Activated CD4-positive, alpha-beta T cell treated with anti-CD3 and anti-CD28 coated beads, Interleukin-2, amount 10 ng/mL, durations not matched to agents 7 days and 5 days (primary cell): ENCODE data around the gene WNT16. TPM values are rescaled to one million over a fixed set of nuclear protein-coding genes. Genes with fewer than 3 reads are reported as not detected.
"Not testable (repeated sequence)": the region's sequence is repeated elsewhere in the genome, so short reads cannot be mapped to it uniquely, and the experiment has no call there.

ENCODE experiments used
- CTCF ChIA-PET: fragments of 350-600 bp; sonication (Branson Sonifier 250); formaldehyde crosslinking; loops from one replicate; lab custom pipeline; 2021; ENCODE audit warnings: antibody characterized with exemption; lab: Charles Lee
- POLR2A ChIA-PET: fragments of 350-600 bp; sonication (Branson Sonifier 250); formaldehyde crosslinking; loops from one replicate; lab custom pipeline; 2021; ENCODE audit warnings: antibody characterized with exemption; lab: Charles Lee
- DNase-seq: peaks from one replicate; pipeline ENCODE4 v3.0.0-alpha.2; 2020
- H3K27ac Mint-ChIP-seq: one replicate; pipeline ENCODE4 v1.8.0; 2021; ENCODE audit warnings: mild to moderate bottlenecking, moderate library complexity, mixed read lengths
- H3K27me3 Mint-ChIP-seq: one replicate; pipeline ENCODE4 v1.8.0; 2021; ENCODE audit warnings: mixed read lengths
- H3K36me3 Mint-ChIP-seq: one replicate; pipeline ENCODE4 v1.8.0; 2021; ENCODE audit warnings: low read depth, mixed read lengths
- H3K4me1 Mint-ChIP-seq: one replicate; pipeline ENCODE4 v1.8.0; 2021; ENCODE audit warnings: mixed read lengths
- H3K4me3 Mint-ChIP-seq: one replicate; pipeline ENCODE4 v1.8.0; 2021; ENCODE audit warnings: mild to moderate bottlenecking, moderate library complexity, mixed read lengths
- H3K9me3 Mint-ChIP-seq: one replicate; pipeline ENCODE4 v1.8.0; 2021; ENCODE audit warnings: mixed read lengths
- total RNA-seq, 2 experiments: library from RNA; stranded (reverse); gene quantifications; one replicate each; pipeline ENCODE4 v1.2.3, GENCODE V29; 2021

WNT16 gene
- not detected for total RNA-seq

- no peak within 1 kb of the TSS for H3K27ac Mint-ChIP-seq
- ChIA-PET CTCF (no interaction called here), POLR2A (no interaction called here)
- peak within 1 kb of the TSS; percentile 34 for H3K4me3 Mint-ChIP-seq
- no peak for DNase-seq
- H3K9me3 Mint-ChIP-seq = no peaks in the 10 kb centered on the region
- H3K36me3 Mint-ChIP-seq = no peaks in the 10 kb centered on the region
- peaks cover 14% of the 10 kb centered on the region for H3K4me1 Mint-ChIP-seq
- peaks cover 58% of the 10 kb centered on the region for H3K27me3 Mint-ChIP-seq
Measured at GRCh38 chr7:121328508-121329190, at the start of gene WNT16. Gene WNT16 (plus strand): TSS chr7:121329000. CDS start chr7:121329293, 293 bp downstream.

GRCh38 chr7:121279060-121279620 is 49.7 kb upstream of the WNT16 start:
- Mint-ChIP-seq H3K36me3 (no peaks in the 10 kb centered on the region), H3K9me3 (peaks cover 2% of the 10 kb centered on the region), H3K4me1 (peaks cover 10% of the 10 kb centered on the region), H3K4me3 (no peak overlapping the region), H3K27ac (no peak overlapping the region), H3K27me3 (peaks cover 6% of the 10 kb centered on the region)
- ChIA-PET POLR2A (no interaction called here), CTCF (no interaction called here)
- no peak for DNase-seq

- Mint-ChIP-seq H3K4me1 (peaks cover 10% of the 10 kb centered on the region), H3K36me3 (no peaks in the 10 kb centered on the region), H3K27ac (no peak overlapping the region), H3K27me3 (peaks cover 6% of the 10 kb centered on the region), H3K9me3 (peaks cover 3% of the 10 kb centered on the region), H3K4me3 (no peak overlapping the region)
- CTCF ChIA-PET = no interaction called here
- POLR2A ChIA-PET = no interaction called here
- DNase-seq = no peak
Measured at GRCh38 chr7:121279822-121280221, 49.0 kb upstream of the WNT16 start.

GRCh38 chr7:121280656-121281055 is 48.1 kb upstream of the WNT16 start:
- ChIA-PET CTCF (no interaction called here), POLR2A (no interaction called here)
- DNase-seq = no peak
- no peak overlapping the region for H3K27ac Mint-ChIP-seq
- no peaks in the 10 kb centered on the region for H3K36me3 Mint-ChIP-seq
- no peak overlapping the region for H3K4me3 Mint-ChIP-seq
- H3K9me3 Mint-ChIP-seq = peaks cover 10% of the 10 kb centered on the region
- peaks cover 6% of the 10 kb centered on the region for H3K27me3 Mint-ChIP-seq
- peaks cover 10% of the 10 kb centered on the region for H3K4me1 Mint-ChIP-seq

- no peak for DNase-seq
- no peak overlapping the region for H3K4me3 Mint-ChIP-seq
- H3K27ac Mint-ChIP-seq = no peak overlapping the region
- CTCF ChIA-PET = no interaction called here
- peaks cover 10% of the 10 kb centered on the region for H3K4me1 Mint-ChIP-seq
- peaks cover under 1% of the 10 kb centered on the region for H3K27me3 Mint-ChIP-seq
- H3K36me3 Mint-ChIP-seq = no peaks in the 10 kb centered on the region
- H3K9me3 Mint-ChIP-seq = peaks cover 13% of the 10 kb centered on the region
- POLR2A ChIA-PET = no interaction called here
Measured at GRCh38 chr7:121282129-121282528, 46.7 kb upstream of the WNT16 start.

- H3K36me3 Mint-ChIP-seq = no peaks in the 10 kb centered on the region
- H3K4me1 Mint-ChIP-seq = no peaks in the 10 kb centered on the region
- ChIA-PET POLR2A (no interaction called here), CTCF (no interaction called here)
- H3K9me3 Mint-ChIP-seq = peaks cover 16% of the 10 kb centered on the region
- no peak for DNase-seq
- no peak overlapping the region for H3K4me3 Mint-ChIP-seq
- H3K27ac Mint-ChIP-seq = no peak overlapping the region
- no peaks in the 10 kb centered on the region for H3K27me3 Mint-ChIP-seq
Measured at GRCh38 chr7:121285066-121285667, 43.6 kb upstream of the WNT16 start.

GRCh38 chr7:121286186-121286585 is 42.6 kb upstream of the WNT16 start:
- Mint-ChIP-seq H3K4me3 (no peak overlapping the region), H3K27ac (no peak overlapping the region), H3K4me1 (no peaks in the 10 kb centered on the region), H3K27me3 (peaks cover under 1% of the 10 kb centered on the region), H3K36me3 (no peaks in the 10 kb centered on the region), H3K9me3 (peaks cover 16% of the 10 kb centered on the region)
- ChIA-PET POLR2A (no interaction called here), CTCF (no interaction called here)
- no peak for DNase-seq

GRCh38 chr7:121286742-121287734 is 41.8 kb upstream of the WNT16 start:
- ChIA-PET POLR2A (no interaction called here), CTCF (no interaction called here)
- Mint-ChIP-seq H3K27ac (no peak overlapping the region), H3K4me1 (no peaks in the 10 kb centered on the region), H3K27me3 (peaks cover 4% of the 10 kb centered on the region), H3K4me3 (no peak overlapping the region), H3K36me3 (no peaks in the 10 kb centered on the region), H3K9me3 (peaks cover 14% of the 10 kb centered on the region)
- DNase-seq = no peak

- H3K27ac Mint-ChIP-seq = no peak overlapping the region
- peaks cover 14% of the 10 kb centered on the region for H3K9me3 Mint-ChIP-seq
- no peak for DNase-seq
- no peaks in the 10 kb centered on the region for H3K36me3 Mint-ChIP-seq
- H3K4me1 Mint-ChIP-seq = no peaks in the 10 kb centered on the region
- CTCF ChIA-PET = no interaction called here
- POLR2A ChIA-PET = no interaction called here
- no peak overlapping the region for H3K4me3 Mint-ChIP-seq
- H3K27me3 Mint-ChIP-seq = peaks cover 4% of the 10 kb centered on the region
Measured at GRCh38 chr7:121288894-121289293, 39.9 kb upstream of the WNT16 start.

GRCh38 chr7:121289930-121290329 is 38.9 kb upstream of the WNT16 start:
- H3K4me3 Mint-ChIP-seq, POLR2A ChIA-PET, CTCF ChIA-PET, H3K27me3 Mint-ChIP-seq, H3K4me1 Mint-ChIP-seq, H3K36me3 Mint-ChIP-seq, H3K27ac Mint-ChIP-seq, DNase-seq: not testable (repeated sequence)
- peaks cover 12% of the 10 kb centered on the region for H3K9me3 Mint-ChIP-seq

GRCh38 chr7:121294448-121294992 is 34.3 kb upstream of the WNT16 start:
- H3K9me3 Mint-ChIP-seq = peaks cover 3% of the 10 kb centered on the region
- no peaks in the 10 kb centered on the region for H3K36me3 Mint-ChIP-seq
- ChIA-PET POLR2A (no interaction called here), CTCF (interaction anchor here (0.6 kb wide), 1 partner anchor 171 kb away, joined by 3 read pairs; no protein-coding TSS in a partner anchor)
- no peaks in the 10 kb centered on the region for H3K4me1 Mint-ChIP-seq
- peaks cover 4% of the 10 kb centered on the region for H3K27me3 Mint-ChIP-seq
- no peak overlapping the region for H3K27ac Mint-ChIP-seq
- H3K4me3 Mint-ChIP-seq = no peak overlapping the region
- no peak for DNase-seq

- Mint-ChIP-seq H3K27ac (no peak overlapping the region), H3K9me3 (no peaks in the 10 kb centered on the region), H3K4me3 (no peak overlapping the region), H3K36me3 (no peaks in the 10 kb centered on the region), H3K4me1 (no peaks in the 10 kb centered on the region), H3K27me3 (peaks cover 7% of the 10 kb centered on the region)
- POLR2A ChIA-PET = no interaction called here
- CTCF ChIA-PET = no interaction called here
- DNase-seq = no peak
Measured at GRCh38 chr7:121297843-121298242, 31.0 kb upstream of the WNT16 start.
